ACHN (cell line): ENCODE data around the gene NCEH1.
"Not testable (repeated sequence)": the region's sequence is repeated elsewhere in the genome, so short reads cannot be mapped to it uniquely, and the experiment has no call there.

Experiments
- DNase-seq: peaks from one replicate; pipeline ENCODE4 v3.0.0-alpha.2; 2015
- in situ Hi-C: cut with HindIII; loops from 2 replicates; pipeline ENCODE4 v1.10.0; 2017; ENCODE audit warnings: low sequenced_read_pairs, low pct_ligation_motif_present, low pct_unique_long_range_greater_than_20kb

The NCEH1 gene, protein sequence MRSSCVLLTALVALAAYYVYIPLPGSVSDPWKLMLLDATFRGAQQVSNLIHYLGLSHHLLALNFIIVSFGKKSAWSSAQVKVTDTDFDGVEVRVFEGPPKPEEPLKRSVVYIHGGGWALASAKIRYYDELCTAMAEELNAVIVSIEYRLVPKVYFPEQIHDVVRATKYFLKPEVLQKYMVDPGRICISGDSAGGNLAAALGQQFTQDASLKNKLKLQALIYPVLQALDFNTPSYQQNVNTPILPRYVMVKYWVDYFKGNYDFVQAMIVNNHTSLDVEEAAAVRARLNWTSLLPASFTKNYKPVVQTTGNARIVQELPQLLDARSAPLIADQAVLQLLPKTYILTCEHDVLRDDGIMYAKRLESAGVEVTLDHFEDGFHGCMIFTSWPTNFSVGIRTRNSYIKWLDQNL

DNA sequence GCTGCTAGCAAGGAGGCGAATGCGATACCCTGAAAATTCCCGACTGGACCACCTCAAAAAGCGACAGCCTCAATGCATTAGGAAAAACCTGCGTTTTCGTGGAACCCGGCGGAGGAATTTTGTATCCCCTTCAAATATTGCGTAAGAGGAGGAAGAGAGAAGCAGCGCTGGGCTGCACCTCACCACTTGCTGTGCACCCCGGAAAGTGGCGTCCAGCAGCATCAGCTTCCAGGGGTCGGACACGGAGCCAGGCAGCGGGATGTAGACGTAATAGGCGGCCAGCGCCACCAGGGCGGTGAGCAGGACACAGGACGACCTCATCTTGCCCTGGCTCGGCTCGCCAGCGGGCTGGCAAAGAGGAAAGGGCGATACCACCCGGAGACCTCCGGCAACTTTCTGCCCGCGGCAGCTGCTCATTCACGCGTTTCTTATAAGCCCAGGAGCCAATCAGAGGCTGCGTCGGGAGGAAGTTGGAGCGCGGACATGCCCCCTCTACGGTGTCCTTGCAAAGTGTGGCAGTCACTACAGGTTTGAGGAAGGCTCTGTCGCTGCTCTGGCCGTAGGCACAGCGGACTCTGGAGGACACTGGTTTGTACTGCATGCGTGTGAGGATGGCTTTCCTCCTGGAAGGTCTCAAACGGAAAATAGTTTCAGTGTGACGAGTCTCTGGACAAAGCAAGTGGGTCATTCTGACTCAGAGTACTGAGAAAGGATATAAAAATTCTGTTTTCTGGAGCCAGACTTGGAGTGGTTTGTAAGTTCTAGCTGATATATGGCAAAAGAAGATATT lies at the start of gene NCEH1:
Gene NCEH1 (minus strand): TSS at position 404 of the 790 bp plus-strand sequence. CDS start 83 bp downstream, at position 321.
- in situ Hi-C loops, result no loop called here
- DNase-seq, result peak; percentile 98

GRCh38 chr3:172760416-172760815 lies 49.5 kb upstream of the NCEH1 start:
- in situ Hi-C loops, result not testable (repeated sequence)
- peak; percentile 14 for DNase-seq

DNA sequence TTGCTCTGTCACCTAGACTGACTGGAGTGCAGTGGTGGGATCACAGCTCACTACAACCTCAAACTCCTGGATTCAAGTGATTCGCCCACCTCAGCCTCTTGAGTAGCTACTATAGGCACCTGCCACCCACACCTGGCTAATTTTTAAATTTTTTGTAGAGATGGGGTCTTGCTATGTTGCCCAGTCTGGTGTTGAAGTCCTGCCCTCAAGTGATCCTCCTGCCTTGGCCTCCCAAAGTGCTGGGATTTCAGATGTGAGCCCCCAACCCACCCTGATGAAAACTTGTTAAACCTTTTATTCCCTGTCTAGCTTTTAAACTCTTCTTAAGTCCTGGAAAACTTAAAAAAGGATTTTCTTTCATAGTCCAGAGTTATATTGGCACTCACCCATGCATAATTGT lies 42.3 kb upstream of the NCEH1 start:
- DNase-seq, result no peak
- in situ Hi-C loops, result no loop called here

GRCh38 chr3:172752651-172753050 lies 41.8 kb upstream of the NCEH1 start:
- in situ Hi-C loops, result no loop called here
- no peak for DNase-seq

GRCh38 chr3:172751175-172751704 lies 40.4 kb upstream of the NCEH1 start:
- peak; percentile 32 for DNase-seq
- in situ Hi-C loops, result no loop called here

DNA sequence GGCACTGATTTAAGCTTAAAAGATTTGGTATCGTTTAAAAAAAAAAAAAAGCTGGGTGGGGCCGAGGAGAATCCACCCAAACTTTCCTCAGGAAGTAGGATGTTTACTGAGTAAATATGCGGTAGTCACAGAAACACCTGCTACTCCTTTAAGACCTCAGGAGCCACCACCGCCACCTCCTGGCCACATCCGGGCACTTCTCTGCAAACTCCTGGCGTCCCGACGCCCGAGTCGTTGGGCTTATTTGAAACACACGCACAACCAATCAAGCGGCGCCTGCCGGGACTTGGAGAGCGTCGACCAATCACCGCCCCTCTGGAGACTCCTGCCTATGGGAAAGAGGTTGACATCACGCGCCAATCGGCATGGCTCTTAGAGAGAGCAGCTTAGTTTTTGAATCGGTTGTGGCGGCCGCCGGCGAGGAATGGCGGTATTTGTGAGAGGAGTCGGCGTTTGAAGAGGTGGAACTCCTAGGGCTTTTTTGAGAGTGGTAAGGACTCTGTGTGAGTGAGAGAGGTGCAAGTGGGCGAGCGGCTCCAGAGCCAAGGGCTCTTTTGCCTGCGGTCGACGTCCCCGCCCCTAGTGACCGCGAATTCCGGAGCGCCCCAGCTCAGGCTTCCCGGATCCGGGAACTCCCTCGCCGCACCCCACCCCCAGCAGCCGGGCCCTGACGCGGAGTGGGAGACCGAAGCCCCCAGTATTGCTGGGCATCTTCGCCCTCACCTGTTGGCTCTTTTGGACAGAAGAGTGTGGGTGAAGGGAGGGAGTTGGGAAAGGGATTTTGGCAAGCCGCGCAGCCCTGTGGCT lies 39.7 kb upstream of the NCEH1 start, which contains the start of gene ECT2:
Gene ECT2 (plus strand): TSS at position 359 of the 807 bp plus-strand sequence. CDS start 3,805 bp downstream, outside the sequence.
- DNase-seq, result peak; percentile 99
- in situ Hi-C loops, result no loop called here

DNA sequence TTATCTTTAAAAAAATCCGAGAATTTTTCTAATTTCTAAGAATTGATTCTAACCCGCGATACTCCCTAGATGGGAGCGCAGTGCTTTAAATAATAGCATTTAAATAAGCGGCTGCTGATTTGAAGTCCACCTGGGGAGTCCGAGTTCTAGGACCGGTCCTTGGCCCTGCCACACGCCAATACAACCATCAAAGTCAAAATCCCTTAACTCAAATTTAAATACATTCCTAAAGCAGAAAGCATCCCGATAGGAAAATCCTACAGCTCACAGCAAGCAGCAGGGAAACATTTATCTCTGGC lies 39.2 kb upstream of the NCEH1 start:
- DNase-seq, result no peak
- in situ Hi-C loops, result no loop called here

DNA sequence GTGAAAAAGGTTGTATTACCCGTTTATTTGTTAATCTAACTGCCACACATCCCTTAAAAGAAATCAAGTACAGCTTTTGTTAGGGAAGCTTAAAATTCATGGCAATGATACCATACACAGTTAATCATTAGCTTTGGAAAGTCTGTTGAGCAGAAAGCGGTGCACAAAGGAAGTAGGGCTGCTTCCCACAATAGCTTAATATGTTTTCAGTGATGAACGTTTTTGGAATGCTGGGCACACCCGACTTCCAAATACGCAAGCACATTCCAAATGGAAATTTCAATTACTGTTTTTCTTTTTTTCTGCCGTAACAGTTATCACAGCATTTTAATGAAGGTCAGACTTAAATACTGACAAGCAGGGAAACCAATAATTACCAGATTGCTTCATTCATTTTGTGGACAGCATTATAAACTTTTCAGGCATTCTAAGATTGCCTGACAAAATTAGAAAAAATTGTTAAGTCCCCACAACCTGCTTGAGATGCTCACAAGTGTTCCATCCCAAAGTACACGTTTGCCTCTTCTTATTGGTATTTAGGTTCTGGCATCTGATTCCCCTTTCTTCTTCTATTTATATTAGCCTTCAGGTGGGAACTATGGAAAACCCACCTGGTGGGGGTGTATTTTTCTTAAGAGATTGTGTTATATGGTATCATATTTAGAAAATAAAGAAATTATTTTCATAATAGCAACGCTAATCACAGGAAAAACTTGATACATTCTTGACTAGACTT lies 38.5 kb upstream of the NCEH1 start:
- in situ Hi-C loops, result no loop called here
- DNase-seq, result peak; percentile 97

DNA sequence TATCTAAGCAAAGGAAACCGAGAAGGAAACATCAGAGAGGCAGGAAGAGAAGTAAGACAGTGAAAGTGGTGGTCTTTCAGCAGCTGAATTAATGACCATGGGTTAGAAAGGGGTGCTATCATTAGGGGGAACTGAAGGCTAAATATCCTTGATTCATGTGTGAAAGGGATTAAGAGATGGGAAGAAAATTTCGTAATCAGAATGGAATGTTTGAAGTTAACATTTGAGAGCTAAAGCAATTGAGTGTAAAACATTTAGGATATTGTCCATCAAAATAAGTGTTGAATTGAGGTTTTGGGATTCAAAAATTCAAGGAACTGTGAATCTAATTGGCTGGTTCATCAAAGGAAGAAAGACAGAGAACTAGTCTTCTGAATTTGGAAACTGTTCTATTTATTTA lies 35.6 kb upstream of the NCEH1 start:
- peak; percentile 39 for DNase-seq
- in situ Hi-C loops, result no loop called here

DNA sequence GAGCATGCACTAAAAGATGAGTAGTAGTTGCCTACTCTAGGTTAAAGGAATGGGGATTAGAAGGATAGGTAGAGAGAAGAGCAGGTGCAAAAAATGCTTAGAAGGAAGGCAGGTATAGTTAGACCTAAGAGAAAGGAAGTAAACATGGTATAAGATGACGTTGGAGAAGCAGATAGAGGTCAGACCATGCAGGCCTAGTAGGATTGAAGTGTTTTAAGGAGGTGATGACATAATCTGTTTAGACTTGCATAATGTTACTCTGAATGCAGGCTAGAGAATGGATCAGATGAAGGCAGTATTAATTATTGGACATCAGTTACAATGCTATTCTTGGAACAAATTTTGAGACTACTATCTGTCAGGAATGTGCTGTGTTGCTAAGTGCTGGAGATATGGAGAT lies 28.6 kb upstream of the NCEH1 start:
- in situ Hi-C loops, result no loop called here
- DNase-seq, result no peak

DNA sequence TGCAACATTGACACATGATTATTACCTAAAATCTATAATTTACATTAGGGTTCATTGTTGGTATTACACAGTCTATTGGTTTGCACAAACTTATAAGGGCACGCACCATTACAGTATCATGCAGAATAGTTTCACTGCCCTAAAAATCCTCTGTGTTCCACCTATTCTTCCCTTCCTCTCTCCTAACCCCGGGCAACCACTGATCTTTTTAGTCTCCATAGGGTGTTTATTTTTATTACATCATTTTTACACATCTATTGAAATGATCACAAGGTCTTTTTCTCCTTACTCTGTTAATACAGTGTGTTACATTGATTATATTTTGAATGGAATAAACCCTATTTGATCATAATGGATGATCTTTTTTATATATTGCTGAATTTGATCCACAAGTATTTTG lies 24.1 kb upstream of the NCEH1 start:
- no peak for DNase-seq

GRCh38 chr3:172726380-172726779 lies 15.5 kb upstream of the NCEH1 start:
- in situ Hi-C loops, result no loop called here
- DNase-seq, result no peak

More for the DNA sequence above, 24.1 kb upstream of the NCEH1 start:
- in situ Hi-C loops, result no loop called here

DNA sequence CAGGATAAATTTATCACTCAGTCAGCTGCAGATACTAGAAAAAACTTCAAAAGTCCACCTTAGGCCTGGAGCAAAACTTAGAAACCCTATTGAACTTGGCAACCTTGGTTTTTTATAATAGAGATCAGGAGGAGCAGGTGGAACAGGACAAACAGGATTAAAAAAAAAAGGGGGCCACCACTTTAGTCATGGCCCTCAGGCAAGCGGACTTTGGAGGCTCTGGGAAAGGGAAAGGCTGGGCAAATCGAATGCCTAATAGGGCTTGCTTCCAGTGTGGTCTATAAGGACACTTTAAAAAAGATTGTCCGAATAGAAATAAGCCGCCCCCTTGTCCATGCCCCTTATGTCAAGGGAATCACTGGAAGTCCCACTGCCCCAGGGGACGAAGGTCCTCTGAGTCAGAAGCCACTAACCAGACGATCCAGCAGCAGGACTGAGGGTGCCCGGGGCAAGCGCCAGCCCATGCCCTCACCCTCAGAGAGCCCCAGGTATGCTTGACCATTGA lies 11.7 kb upstream of the NCEH1 start:
- DNase-seq, in situ Hi-C loops: not testable (repeated sequence)

GRCh38 chr3:172717493-172718088 lies 6.7 kb upstream of the NCEH1 start:
- peak; percentile 39 for DNase-seq
- in situ Hi-C loops, result no loop called here

- in situ Hi-C loops, result no loop called here
- no peak for DNase-seq
Observed at GRCh38 chr3:172716476-172716875, 5.6 kb upstream of the NCEH1 start.

GRCh38 chr3:172713316-172713715 lies 2.4 kb upstream of the NCEH1 start:
- no peak for DNase-seq
- in situ Hi-C loops, result no loop called here

DNA sequence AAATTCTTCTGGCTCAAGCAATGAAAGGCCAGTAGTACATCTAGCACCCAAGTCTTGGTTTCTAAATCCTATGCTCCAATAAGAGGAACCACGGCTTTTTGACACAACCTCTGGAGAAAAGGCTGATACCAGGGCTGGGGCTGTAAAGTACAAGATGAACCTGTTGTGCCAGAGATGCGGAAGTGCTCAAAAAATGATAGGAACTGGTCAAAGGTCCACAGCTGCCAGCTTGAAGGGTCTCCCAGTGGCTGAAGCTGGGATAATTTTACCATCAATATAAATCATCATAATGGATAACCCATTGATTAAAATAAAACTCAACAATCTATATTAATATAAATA lies 558 bp upstream of the NCEH1 start:
- peak; percentile 74 for DNase-seq
- in situ Hi-C loops, result no loop called here
